ENCODE data around the gene INF2.
A peak's percentile ranks its signal among the peaks of the same experiment; 100 is the strongest.
"Not testable (repeated sequence)": the region's sequence is repeated elsewhere in the genome, so short reads cannot be mapped to it uniquely, and the experiment has no call there.

Gene INF2

GRCh38 chr14:104652386-104652785 is 37.0 kb upstream of the INF2 start:
- no peaks in the 10 kb centered on the region for H3K36me3 Mint-ChIP-seq (ENCODE audit: low read depth)
- H3K4me1 Mint-ChIP-seq = peaks cover 13% of the 10 kb centered on the region
- no peaks in the 10 kb centered on the region for H3K9me3 Mint-ChIP-seq
- peaks cover 10% of the 10 kb centered on the region for H3K27me3 Mint-ChIP-seq
- no peak overlapping the region for H3K4me3 Mint-ChIP-seq
- DNase-seq (no peak), ATAC-seq (no peak)
- H3K27ac Mint-ChIP-seq = no peak overlapping the region

- not testable (repeated sequence) for H3K27ac Mint-ChIP-seq; ATAC-seq; H3K4me3 Mint-ChIP-seq; H3K36me3 Mint-ChIP-seq (ENCODE audit: low read depth); H3K27me3 Mint-ChIP-seq; H3K9me3 Mint-ChIP-seq; DNase-seq
- peaks cover 20% of the 10 kb centered on the region for H3K4me1 Mint-ChIP-seq
Measured at GRCh38 chr14:104653130-104653920, 36.1 kb upstream of the INF2 start.

DNA sequence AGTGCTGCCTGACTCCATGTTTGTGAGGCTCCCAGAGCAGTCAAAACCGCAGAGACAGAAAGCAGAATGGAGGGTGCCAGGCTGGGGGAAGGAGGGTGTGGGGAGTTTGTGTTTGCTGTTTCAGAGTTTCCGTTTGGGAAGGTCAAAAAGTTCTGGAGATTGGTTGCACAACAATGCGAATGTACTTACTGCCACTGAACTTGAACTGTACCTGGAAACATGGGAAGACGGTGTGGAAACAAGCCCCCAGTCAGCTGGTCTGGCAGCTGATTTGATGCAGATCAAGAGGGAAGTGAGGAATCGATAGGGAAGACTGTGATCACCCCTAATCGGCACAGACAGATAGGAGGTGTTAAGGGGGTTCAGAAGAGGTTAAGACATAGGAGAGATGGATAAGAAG is 35.3 kb upstream of the INF2 start:
- ATAC-seq (no peak), DNase-seq (no peak)
- Mint-ChIP-seq H3K4me3 (no peak overlapping the region), H3K27ac (no peak overlapping the region), H3K9me3 (no peaks in the 10 kb centered on the region), H3K4me1 (peaks cover 23% of the 10 kb centered on the region), H3K27me3 (peaks cover 5% of the 10 kb centered on the region), H3K36me3 (ENCODE audit: low read depth) (no peaks in the 10 kb centered on the region)

GRCh38 chr14:104655128-104655848 is 34.1 kb upstream of the INF2 start:
- no peak for ATAC-seq
- Mint-ChIP-seq H3K27me3 (no peaks in the 10 kb centered on the region), H3K36me3 (ENCODE audit: low read depth) (no peaks in the 10 kb centered on the region), H3K27ac (no peak overlapping the region), H3K9me3 (no peaks in the 10 kb centered on the region), H3K4me3 (no peak overlapping the region), H3K4me1 (peaks cover 26% of the 10 kb centered on the region)
- DNase-seq = no peak

- H3K4me1 Mint-ChIP-seq = peaks cover 34% of the 10 kb centered on the region
- DNase-seq (no peak), ATAC-seq (no peak)
- H3K9me3 Mint-ChIP-seq = no peaks in the 10 kb centered on the region
- H3K27ac Mint-ChIP-seq = no peak overlapping the region
- no peaks in the 10 kb centered on the region for H3K27me3 Mint-ChIP-seq
- H3K36me3 Mint-ChIP-seq (ENCODE audit: low read depth) = no peaks in the 10 kb centered on the region
- H3K4me3 Mint-ChIP-seq = no peak overlapping the region
Measured at GRCh38 chr14:104656014-104656714, 33.3 kb upstream of the INF2 start.

- H3K27ac Mint-ChIP-seq = no peak overlapping the region
- H3K9me3 Mint-ChIP-seq = no peaks in the 10 kb centered on the region
- ATAC-seq (no peak), DNase-seq (no peak)
- H3K27me3 Mint-ChIP-seq = no peaks in the 10 kb centered on the region
- H3K36me3 Mint-ChIP-seq (ENCODE audit: low read depth) = no peaks in the 10 kb centered on the region
- peaks cover 38% of the 10 kb centered on the region for H3K4me1 Mint-ChIP-seq
- no peak overlapping the region for H3K4me3 Mint-ChIP-seq
Measured at GRCh38 chr14:104657101-104657524, 32.3 kb upstream of the INF2 start.

GRCh38 chr14:104657563-104658324 is 31.7 kb upstream of the INF2 start:
- H3K36me3 Mint-ChIP-seq (ENCODE audit: low read depth) = no peaks in the 10 kb centered on the region
- no peaks in the 10 kb centered on the region for H3K9me3 Mint-ChIP-seq
- DNase-seq (peak; percentile 48), ATAC-seq (peak; percentile 30)
- no peak overlapping the region for H3K27ac Mint-ChIP-seq
- H3K27me3 Mint-ChIP-seq = peaks cover 4% of the 10 kb centered on the region
- H3K4me1 Mint-ChIP-seq = peaks cover 41% of the 10 kb centered on the region
- H3K4me3 Mint-ChIP-seq = no peak overlapping the region

GRCh38 chr14:104658325-104658712 is 31.1 kb upstream of the INF2 start:
- H3K27ac Mint-ChIP-seq = no peak overlapping the region
- H3K36me3 Mint-ChIP-seq (ENCODE audit: low read depth) = no peaks in the 10 kb centered on the region
- H3K4me1 Mint-ChIP-seq = peaks cover 41% of the 10 kb centered on the region
- H3K27me3 Mint-ChIP-seq = peaks cover 4% of the 10 kb centered on the region
- no peak overlapping the region for H3K4me3 Mint-ChIP-seq
- no peaks in the 10 kb centered on the region for H3K9me3 Mint-ChIP-seq
- no peak for ATAC-seq
- no peak for DNase-seq

- Mint-ChIP-seq H3K27me3 (peaks cover 4% of the 10 kb centered on the region), H3K4me3 (no peak overlapping the region), H3K36me3 (ENCODE audit: low read depth) (no peaks in the 10 kb centered on the region), H3K4me1 (peaks cover 41% of the 10 kb centered on the region), H3K27ac (no peak overlapping the region), H3K9me3 (no peaks in the 10 kb centered on the region)
- no peak for ATAC-seq
- no peak for DNase-seq
Measured at GRCh38 chr14:104659146-104659545, 30.3 kb upstream of the INF2 start.

- ATAC-seq = no peak
- Mint-ChIP-seq H3K4me3 (no peak overlapping the region), H3K9me3 (no peaks in the 10 kb centered on the region), H3K27me3 (peaks cover 5% of the 10 kb centered on the region), H3K36me3 (ENCODE audit: low read depth) (no peaks in the 10 kb centered on the region), H3K4me1 (peaks cover 44% of the 10 kb centered on the region), H3K27ac (no peak overlapping the region)
- DNase-seq = no peak
Measured at GRCh38 chr14:104659764-104660523, 29.5 kb upstream of the INF2 start.

DNA sequence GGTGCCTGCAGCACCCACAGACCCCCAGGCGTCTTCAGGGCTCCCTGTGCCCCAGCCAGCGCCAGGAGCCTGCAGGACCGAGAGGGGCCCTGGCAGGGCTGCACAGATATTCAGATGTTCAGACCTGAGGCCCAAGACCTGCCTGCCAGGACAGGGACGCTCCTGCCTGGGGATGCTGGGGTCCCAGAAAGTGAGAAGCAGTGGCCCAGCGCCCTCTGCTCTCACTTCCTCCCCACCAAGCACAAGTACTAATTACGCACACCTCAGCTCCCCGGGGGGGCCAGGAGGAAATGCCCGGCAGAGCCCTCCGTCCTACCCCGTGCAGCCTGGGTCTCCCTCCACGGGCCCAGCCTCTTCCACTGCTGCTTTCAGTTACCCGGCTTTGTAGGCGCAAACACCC is 28.8 kb upstream of the INF2 start:
- no peak for ATAC-seq
- DNase-seq = no peak
- Mint-ChIP-seq H3K9me3 (no peaks in the 10 kb centered on the region), H3K36me3 (ENCODE audit: low read depth) (no peaks in the 10 kb centered on the region), H3K27me3 (peaks cover 9% of the 10 kb centered on the region), H3K4me1 (peaks cover 51% of the 10 kb centered on the region), H3K27ac (no peak overlapping the region), H3K4me3 (no peak overlapping the region)

DNA sequence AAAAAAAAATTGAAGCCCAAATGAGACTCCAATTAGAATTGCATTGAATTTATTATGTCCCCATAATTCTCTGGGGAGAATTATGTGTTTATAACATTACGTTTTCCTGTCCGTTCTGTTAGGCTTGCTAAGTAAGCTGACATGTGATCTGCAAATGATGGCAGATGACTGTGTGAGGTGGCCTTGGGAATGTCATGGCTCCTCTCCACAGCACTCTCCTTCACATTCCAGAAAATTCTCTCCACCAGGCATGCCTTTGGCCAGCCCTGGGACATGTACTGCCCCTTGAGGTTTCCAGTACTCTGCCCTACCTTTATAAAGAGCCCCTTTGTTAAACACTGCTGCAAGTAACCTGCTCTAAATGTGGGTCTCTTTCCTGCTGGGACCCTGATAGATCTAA is 28.3 kb upstream of the INF2 start:
- peaks cover 51% of the 10 kb centered on the region for H3K4me1 Mint-ChIP-seq
- ATAC-seq (no peak), DNase-seq (no peak)
- H3K36me3 Mint-ChIP-seq (ENCODE audit: low read depth) = no peaks in the 10 kb centered on the region
- no peak overlapping the region for H3K4me3 Mint-ChIP-seq
- no peaks in the 10 kb centered on the region for H3K9me3 Mint-ChIP-seq
- H3K27me3 Mint-ChIP-seq = peaks cover 9% of the 10 kb centered on the region
- no peak overlapping the region for H3K27ac Mint-ChIP-seq

DNA sequence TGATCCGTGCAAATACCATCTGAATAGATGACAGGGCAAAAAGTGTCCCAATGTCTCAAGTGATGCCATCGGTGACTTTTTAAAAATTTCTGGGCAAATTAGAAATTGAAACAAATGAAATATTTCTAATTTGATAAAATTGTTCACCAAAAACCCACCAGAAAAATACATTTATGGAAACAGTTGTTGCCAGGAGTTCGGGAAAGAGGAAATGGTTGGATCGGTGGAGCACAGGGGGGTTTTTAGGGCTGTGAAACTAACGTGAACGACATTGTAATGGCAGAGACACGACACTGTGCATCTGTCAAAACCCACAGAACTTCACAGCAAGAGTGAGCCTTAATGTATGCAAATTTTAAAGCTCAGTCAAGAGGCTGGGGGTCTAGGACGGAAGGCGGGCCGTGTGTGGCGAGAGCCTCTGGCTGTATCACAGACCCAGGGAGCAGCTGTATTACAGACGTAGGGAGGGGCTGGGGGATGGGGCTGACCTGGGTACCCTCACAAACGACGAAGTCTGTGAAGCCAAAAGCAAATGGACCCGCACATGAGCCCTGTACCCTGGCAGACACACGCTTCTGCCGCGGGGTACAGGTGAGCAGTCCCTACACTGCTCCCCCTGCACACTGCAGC is 27.8 kb upstream of the INF2 start:
- DNase-seq; H3K27me3 Mint-ChIP-seq; H3K27ac Mint-ChIP-seq; H3K9me3 Mint-ChIP-seq; H3K4me3 Mint-ChIP-seq; ATAC-seq; H3K36me3 Mint-ChIP-seq (ENCODE audit: low read depth): not testable (repeated sequence)
- H3K4me1 Mint-ChIP-seq = peaks cover 51% of the 10 kb centered on the region

Data from activated naive CD8-positive, alpha-beta T cell treated with anti-CD3 and anti-CD28 coated beads, Interleukin-2, amount 50 U/mL, for 24 hours (primary cell).